Stimulated activated memory B cell treated with anti-CD40 and anti-IgM and Interleukin-4, amounts not matched to agents 10 μg/mL and 1 μg/mL and 100 μg/mL, for 72 hours (primary cell): ENCODE measurements around the gene VHLL.

ENCODE experiments used
- ATAC-seq: fragments of 150-1000 bp; cut with Tn5 transposase; 2 replicates; pipeline ENCODE4 v1.10.0; 2021
- H3K27ac Mint-ChIP-seq: one replicate; pipeline ENCODE4 v1.8.0; 2022; ENCODE audit warnings: mild to moderate bottlenecking, mixed read lengths
- H3K27me3 Mint-ChIP-seq: one replicate; pipeline ENCODE4 v1.8.0; 2022; ENCODE audit warnings: mixed read lengths
- H3K36me3 Mint-ChIP-seq: one replicate; pipeline ENCODE4 v1.8.0; 2022; ENCODE audit warnings: mixed read lengths
- H3K4me1 Mint-ChIP-seq: one replicate; pipeline ENCODE4 v1.8.0; 2022; ENCODE audit warnings: mixed read lengths
- H3K4me3 Mint-ChIP-seq: one replicate; pipeline ENCODE4 v1.8.0; 2022; ENCODE audit warnings: mild to moderate bottlenecking, moderate library complexity, mixed read lengths
- H3K9me3 Mint-ChIP-seq: one replicate; pipeline ENCODE4 v1.8.0; 2022; ENCODE audit warnings: mixed read lengths

Gene VHLL

DNA sequence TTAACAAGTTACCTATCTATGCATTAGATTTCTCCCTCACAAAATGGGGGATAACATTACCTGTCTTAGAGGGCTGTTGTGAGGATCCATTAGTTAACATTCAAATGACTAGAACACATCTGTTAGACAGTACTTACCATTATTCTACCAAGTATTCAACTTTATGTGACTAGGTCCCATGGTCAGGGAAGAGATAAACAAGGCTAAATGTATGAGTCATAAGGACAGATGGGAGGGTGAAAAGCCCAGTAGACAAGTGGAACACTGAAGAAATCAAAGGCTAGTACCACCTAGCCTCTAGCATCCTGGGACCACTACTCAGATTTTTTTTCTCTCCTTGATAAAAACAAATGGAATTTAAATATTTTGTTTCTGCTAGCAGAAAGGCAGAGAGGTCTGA lies 9.0 kb upstream of the VHLL start:
- H3K27ac Mint-ChIP-seq: no peak overlapping the region
- no peaks in the 10 kb centered on the region for H3K27me3 Mint-ChIP-seq
- no peak overlapping the region for H3K4me3 Mint-ChIP-seq
- no peaks in the 10 kb centered on the region for H3K4me1 Mint-ChIP-seq
- peaks cover 50% of the 10 kb centered on the region for H3K36me3 Mint-ChIP-seq
- no peak for ATAC-seq
- no peaks in the 10 kb centered on the region for H3K9me3 Mint-ChIP-seq

DNA sequence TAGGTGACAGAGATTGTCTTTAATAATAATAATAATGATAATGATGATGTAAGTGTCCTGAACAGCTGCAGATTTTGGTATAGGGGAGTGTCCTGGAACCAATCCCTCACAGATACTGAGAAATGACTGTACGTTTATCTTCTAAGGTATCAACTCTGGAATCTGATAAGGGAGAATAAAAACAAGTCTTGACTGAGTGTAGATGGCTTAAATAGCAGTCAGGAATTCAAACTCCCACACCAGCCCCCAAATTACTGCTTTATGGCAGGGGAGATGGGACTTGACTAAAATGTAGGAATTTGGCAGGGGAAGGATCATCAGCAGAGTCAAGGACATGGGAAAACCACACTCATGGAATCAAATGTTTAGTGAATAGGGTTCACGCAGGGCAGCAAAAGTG lies 6.1 kb upstream of the VHLL start:
- H3K4me1 Mint-ChIP-seq: no peaks in the 10 kb centered on the region
- H3K36me3 Mint-ChIP-seq: peaks cover 31% of the 10 kb centered on the region
- H3K27ac Mint-ChIP-seq: no peak overlapping the region
- no peaks in the 10 kb centered on the region for H3K9me3 Mint-ChIP-seq
- ATAC-seq: no peak
- H3K4me3 Mint-ChIP-seq: no peak overlapping the region
- no peaks in the 10 kb centered on the region for H3K27me3 Mint-ChIP-seq

DNA sequence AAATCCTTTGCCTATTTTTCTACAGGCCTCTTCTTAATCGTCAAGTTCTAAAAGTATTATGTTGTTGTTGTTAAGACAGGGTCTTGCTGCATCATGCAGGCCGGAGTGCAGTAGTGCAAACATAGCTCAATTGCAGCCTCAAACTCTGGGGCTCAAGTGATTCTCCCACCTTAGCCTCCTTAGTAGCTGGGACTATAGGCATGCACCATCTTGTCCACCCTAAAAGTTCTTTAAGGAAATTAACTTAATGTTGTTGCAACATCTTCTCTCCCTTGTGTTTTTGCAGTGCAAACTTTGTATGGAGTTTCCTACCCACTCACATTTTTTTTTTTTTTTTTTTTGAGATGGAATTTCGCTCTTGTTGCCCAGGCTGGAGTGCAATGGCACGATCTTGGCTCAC lies 4.1 kb upstream of the VHLL start:
- H3K9me3 Mint-ChIP-seq: no peaks in the 10 kb centered on the region
- no peaks in the 10 kb centered on the region for H3K27me3 Mint-ChIP-seq
- ATAC-seq: no peak
- no peak overlapping the region for H3K27ac Mint-ChIP-seq
- no peak overlapping the region for H3K4me3 Mint-ChIP-seq
- H3K36me3 Mint-ChIP-seq: peaks cover 18% of the 10 kb centered on the region
- H3K4me1 Mint-ChIP-seq: no peaks in the 10 kb centered on the region

DNA sequence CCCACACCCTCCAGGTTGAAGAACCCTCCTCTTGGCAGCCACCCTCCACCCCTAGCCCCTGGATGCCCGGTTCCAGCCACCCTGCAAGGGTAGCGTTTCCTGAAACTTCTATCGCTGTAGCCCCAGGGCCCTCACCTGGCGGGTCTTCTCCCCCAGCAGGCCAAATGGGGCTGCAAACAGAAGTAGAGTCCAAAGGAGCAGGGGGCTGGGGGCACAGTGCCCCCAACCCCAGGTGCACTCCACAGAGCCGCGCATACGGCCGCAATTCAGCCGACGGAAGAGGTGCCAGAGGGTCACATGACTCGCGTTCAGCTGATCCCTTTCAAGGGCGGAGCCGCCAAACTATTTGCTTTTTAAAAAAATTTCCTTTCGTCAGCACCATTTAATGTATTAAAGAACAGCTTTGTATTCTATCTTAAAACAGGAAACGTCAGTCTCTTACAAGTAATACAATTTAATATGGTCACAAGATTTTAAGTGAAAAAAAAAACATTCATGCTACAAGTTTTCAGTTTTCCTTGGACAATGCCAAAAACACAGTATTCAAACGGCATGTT lies 3.6 kb downstream of the VHLL start, which contains the start of gene GLMP:
Gene GLMP, minus strand, starts transcription at position 289 of the 557 bp plus-strand sequence. Its CDS starts 34 bp downstream, at position 255.
- peak within 1 kb of the TSS; percentile 89 for H3K27ac Mint-ChIP-seq
- peaks cover 36% of the 10 kb centered on the region for H3K4me1 Mint-ChIP-seq
- H3K4me3 Mint-ChIP-seq: peak within 1 kb of the TSS; percentile 87

DNA sequence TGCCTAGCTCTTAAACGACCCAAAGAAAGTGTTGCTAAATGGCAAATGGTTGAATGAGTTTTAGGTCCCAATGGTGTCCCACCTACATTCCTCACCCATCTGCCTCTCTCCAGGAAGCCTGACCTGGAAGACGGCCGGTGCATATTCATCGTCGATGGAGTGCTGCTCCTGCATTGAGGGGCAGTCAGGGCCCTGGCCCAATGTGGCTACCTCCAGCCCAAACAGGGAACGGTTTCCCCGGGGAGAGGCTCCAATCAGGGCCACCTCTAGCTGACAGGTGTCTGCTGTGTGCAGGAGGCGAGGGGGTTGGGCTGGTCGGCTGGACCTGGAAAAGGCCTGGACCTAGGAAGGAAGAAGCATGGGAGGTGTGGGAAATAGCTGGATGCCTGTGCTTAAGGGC lies 5.2 kb downstream of the VHLL start:
- H3K4me1 Mint-ChIP-seq: peaks cover 36% of the 10 kb centered on the region
- no peak overlapping the region for H3K27ac Mint-ChIP-seq
- H3K4me3 Mint-ChIP-seq: peak overlapping the region; percentile 36

More for the DNA sequence above, 3.6 kb downstream of the VHLL start, which contains the start of gene GLMP:
- Mint-ChIP-seq H3K27me3 (no peaks in the 10 kb centered on the region), H3K36me3 (peaks cover 20% of the 10 kb centered on the region), H3K9me3 (no peaks in the 10 kb centered on the region)
- ATAC-seq: peak; percentile 79

DNA sequence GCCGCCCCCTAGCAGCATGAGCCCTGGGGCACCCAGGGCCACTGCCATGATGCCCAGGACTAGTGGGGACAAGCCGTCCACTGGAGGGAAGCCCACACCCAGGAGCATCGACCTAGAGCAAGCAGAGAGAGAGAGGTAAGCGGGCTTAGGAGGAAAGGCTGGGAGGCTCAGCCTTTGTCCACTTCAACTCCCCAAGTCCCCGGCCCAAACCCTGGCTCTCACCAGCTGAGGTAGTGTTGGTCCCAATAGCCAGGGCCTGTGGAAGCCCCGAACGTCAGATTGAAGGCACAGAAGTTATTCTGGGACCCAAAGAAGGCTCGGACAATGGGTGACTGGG lies 6.0 kb downstream of the VHLL start:
- ATAC-seq: no peak
- no peaks in the 10 kb centered on the region for H3K27me3 Mint-ChIP-seq

More for the DNA sequence above, 5.2 kb downstream of the VHLL start:
- Mint-ChIP-seq H3K27me3 (no peaks in the 10 kb centered on the region), H3K9me3 (no peaks in the 10 kb centered on the region), H3K36me3 (peaks cover 21% of the 10 kb centered on the region)
- no peak for ATAC-seq

DNA sequence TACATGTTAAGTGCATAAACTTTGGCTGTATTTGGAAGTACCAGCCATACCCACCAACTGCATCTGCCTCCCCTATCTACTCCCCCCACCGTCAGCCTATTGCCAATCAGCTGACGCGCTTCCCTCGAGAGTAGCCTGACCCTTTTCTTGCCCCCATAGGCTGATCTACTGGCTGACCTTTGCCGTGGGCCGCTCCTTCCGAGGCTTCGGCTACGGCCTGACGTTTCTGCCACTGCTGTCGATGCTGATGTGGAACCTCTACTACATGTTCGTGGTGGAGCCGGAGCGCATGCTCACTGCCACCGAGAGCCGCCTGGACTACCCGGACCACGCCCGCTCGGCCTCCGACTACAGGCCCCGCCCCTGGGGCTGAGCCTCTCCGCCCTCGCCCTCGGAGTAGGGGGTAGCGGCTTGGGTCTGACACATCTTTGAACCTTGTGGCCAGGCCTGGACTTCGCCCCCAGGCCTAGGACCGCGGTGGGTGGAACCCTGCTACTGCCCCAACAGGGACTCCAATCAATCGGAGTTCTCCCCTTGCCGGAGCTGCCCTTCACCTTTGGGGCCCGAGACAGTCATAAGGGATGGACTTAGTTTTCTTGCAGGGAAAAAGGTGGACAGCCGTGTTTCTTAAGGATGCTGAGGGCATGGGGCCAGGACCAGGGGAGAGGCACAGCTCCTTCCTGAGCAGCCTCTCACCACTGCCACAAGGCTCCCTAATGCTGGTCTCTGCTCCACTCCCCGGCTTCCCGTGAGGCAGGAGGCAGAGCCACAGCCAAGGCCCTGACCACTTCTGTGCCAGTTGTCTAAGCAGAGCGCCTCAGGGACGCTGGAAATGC lies 7.7 kb downstream of the VHLL start:
- peak overlapping the region; percentile 72 for H3K27ac Mint-ChIP-seq
- peaks cover 27% of the 10 kb centered on the region for H3K36me3 Mint-ChIP-seq
- H3K9me3 Mint-ChIP-seq: no peaks in the 10 kb centered on the region
- peaks cover 36% of the 10 kb centered on the region for H3K4me1 Mint-ChIP-seq
- no peaks in the 10 kb centered on the region for H3K27me3 Mint-ChIP-seq
- ATAC-seq: peak; percentile 81
- H3K4me3 Mint-ChIP-seq: peak overlapping the region; percentile 76

More for the DNA sequence above, 6.0 kb downstream of the VHLL start:
- Mint-ChIP-seq H3K36me3 (peaks cover 27% of the 10 kb centered on the region), H3K4me1 (peaks cover 36% of the 10 kb centered on the region), H3K27ac (peak overlapping the region; percentile 36), H3K9me3 (no peaks in the 10 kb centered on the region), H3K4me3 (no peak overlapping the region)

DNA sequence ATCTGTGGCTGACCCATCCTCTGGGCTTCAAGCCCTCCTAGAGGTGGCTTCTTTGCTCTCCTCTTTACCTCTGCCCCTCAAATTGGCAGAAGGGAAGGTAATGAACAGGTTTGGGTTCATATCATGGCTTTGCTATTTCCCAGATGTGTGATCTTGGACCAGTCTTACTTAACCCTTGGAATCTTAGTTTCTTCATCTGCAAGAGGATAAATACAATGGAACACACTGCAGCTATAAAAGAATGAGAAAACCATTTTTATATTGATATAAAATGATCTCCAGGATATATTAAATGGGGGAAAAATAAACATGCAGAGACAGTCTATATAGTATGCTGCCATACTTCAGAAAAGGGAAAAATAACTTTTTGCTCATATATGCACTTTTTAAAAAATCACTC lies 9.2 kb downstream of the VHLL start:
- H3K36me3 Mint-ChIP-seq: peaks cover 41% of the 10 kb centered on the region
- H3K4me3 Mint-ChIP-seq: no peak overlapping the region
- no peaks in the 10 kb centered on the region for H3K27me3 Mint-ChIP-seq
- no peak overlapping the region for H3K27ac Mint-ChIP-seq
- no peaks in the 10 kb centered on the region for H3K9me3 Mint-ChIP-seq
- no peak for ATAC-seq
- H3K4me1 Mint-ChIP-seq: peaks cover 29% of the 10 kb centered on the region

DNA sequence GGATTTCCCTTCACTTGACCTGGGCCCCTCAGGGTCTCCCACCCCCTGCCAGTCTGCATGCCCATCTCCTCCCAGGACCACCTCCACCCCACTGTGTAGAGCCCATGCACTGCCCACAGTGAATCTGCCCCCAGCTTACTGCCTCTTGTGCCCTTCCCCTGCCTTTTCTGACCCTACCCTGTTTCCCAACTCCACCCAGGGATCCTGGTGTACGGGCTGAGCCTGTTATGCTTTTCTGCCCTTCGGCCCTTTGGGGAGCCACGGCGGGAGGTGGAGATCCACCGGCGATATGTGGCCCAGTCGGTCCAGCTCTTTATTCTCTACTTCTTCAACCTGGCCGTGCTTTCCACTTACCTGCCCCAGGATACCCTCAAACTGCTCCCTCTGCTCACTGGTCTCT lies 13.0 kb downstream of the VHLL start:
- H3K36me3 Mint-ChIP-seq: peaks cover 21% of the 10 kb centered on the region
- no peaks in the 10 kb centered on the region for H3K9me3 Mint-ChIP-seq
- H3K27me3 Mint-ChIP-seq: no peaks in the 10 kb centered on the region
- peaks cover 36% of the 10 kb centered on the region for H3K4me1 Mint-ChIP-seq
- H3K27ac Mint-ChIP-seq: no peak overlapping the region
- no peak overlapping the region for H3K4me3 Mint-ChIP-seq
- ATAC-seq: no peak

DNA sequence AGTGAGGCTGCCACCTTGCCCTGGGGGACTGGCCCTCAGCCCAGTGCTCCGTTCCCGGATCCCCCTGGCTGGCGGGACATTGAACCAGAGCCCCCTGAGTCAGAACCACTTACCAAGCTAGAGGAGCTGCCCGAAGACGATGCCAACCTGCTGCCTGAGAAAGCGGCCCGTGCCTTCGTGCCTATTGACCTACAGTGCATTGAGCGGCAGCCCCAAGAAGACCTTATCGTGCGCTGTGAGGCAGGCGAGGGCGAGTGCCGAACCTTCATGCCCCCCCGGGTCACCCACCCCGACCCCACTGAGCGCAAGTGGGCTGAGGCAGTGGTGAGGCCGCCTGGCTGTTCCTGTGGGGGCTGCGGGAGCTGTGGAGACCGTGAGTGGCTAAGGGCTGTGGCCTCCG lies 13.7 kb downstream of the VHLL start:
- H3K36me3 Mint-ChIP-seq: peaks cover 20% of the 10 kb centered on the region
- H3K27me3 Mint-ChIP-seq: no peaks in the 10 kb centered on the region
- no peak overlapping the region for H3K27ac Mint-ChIP-seq
- H3K9me3 Mint-ChIP-seq: no peaks in the 10 kb centered on the region
- no peak for ATAC-seq
- H3K4me3 Mint-ChIP-seq: no peak overlapping the region
- peaks cover 40% of the 10 kb centered on the region for H3K4me1 Mint-ChIP-seq

DNA sequence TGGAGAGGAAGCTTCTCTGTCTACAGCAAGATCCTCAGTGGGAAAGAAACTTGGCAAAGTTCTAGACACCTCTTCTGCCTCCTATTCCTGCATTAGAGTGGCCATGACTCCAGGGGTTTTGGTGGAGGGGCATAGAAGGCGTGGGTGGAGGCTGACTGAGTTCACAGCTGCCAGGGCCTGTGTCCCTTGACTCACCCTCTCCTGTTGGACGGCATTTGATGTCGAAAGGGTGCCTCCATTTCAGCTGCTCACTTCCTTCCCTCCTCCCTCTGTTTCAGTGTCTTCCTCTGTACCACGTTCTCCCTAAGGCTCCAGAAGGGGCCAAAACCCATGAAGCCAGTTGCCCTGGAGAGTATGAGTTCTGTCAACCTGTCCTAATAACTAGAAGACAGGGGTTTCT lies 14.3 kb downstream of the VHLL start:
- H3K9me3 Mint-ChIP-seq: no peaks in the 10 kb centered on the region
- H3K4me1 Mint-ChIP-seq: peaks cover 47% of the 10 kb centered on the region
- H3K27ac Mint-ChIP-seq: no peak overlapping the region
- peaks cover 20% of the 10 kb centered on the region for H3K36me3 Mint-ChIP-seq
- H3K4me3 Mint-ChIP-seq: no peak overlapping the region
- no peaks in the 10 kb centered on the region for H3K27me3 Mint-ChIP-seq
- ATAC-seq: no peak

DNA sequence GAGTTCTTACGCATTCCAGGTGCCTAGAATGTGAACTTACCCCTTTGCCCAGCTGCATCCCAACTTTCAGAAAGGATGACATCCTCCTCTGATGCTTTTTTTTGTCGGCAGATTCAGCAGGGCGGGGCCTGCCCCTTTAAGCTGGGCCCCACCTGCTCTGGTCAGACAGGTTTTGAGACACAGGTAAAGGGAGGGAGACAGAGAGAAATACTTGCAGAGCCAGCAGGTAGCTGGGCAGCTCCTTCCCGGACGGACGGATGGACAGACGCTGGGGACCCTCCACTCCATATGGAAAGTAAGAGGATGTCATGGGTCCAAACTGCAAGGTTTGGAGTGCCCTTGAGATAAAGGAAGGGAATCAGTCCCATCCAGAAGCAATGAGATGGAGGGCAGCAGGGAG lies 15.0 kb downstream of the VHLL start, which contains the start of gene TMEM79:
Gene TMEM79, plus strand, starts transcription at position 214 of the 400 bp plus-strand sequence. CDS start 902 bp downstream, outside the sequence.
- no peaks in the 10 kb centered on the region for H3K9me3 Mint-ChIP-seq
- ATAC-seq: no peak

DNA sequence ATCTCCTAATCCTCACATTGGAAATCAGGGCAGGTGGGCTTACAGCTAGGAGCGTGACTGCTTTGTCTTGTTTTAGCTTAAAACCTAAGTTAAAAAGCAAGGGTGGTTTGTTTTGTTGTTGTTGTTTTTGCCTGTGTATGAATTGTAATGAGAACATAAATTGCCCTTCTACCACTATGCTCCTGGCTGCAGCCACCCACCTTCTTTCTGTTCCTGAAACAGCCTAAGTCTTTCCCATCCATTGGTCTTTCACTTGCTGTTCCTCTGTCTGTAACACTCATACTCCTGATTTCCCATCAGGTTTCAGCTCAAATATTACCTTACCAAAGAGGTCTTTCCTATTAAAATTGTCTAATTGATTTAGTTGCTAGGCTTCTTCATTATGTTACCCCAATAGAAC lies 15.6 kb downstream of the VHLL start:
- peak overlapping the region; percentile 97 for H3K27ac Mint-ChIP-seq
- peaks cover 47% of the 10 kb centered on the region for H3K4me1 Mint-ChIP-seq
- no peaks in the 10 kb centered on the region for H3K9me3 Mint-ChIP-seq
- no peak for ATAC-seq
- H3K27me3 Mint-ChIP-seq: no peaks in the 10 kb centered on the region
- H3K4me3 Mint-ChIP-seq: peak overlapping the region; percentile 97
- H3K36me3 Mint-ChIP-seq: peaks cover 19% of the 10 kb centered on the region

More for the DNA sequence above, 15.0 kb downstream of the VHLL start, which contains the start of gene TMEM79:
- H3K36me3 Mint-ChIP-seq: peaks cover 20% of the 10 kb centered on the region
- peak within 1 kb of the TSS; percentile 97 for H3K4me3 Mint-ChIP-seq
- peak within 1 kb of the TSS; percentile 97 for H3K27ac Mint-ChIP-seq
- peaks cover 47% of the 10 kb centered on the region for H3K4me1 Mint-ChIP-seq
- H3K27me3 Mint-ChIP-seq: no peaks in the 10 kb centered on the region

DNA sequence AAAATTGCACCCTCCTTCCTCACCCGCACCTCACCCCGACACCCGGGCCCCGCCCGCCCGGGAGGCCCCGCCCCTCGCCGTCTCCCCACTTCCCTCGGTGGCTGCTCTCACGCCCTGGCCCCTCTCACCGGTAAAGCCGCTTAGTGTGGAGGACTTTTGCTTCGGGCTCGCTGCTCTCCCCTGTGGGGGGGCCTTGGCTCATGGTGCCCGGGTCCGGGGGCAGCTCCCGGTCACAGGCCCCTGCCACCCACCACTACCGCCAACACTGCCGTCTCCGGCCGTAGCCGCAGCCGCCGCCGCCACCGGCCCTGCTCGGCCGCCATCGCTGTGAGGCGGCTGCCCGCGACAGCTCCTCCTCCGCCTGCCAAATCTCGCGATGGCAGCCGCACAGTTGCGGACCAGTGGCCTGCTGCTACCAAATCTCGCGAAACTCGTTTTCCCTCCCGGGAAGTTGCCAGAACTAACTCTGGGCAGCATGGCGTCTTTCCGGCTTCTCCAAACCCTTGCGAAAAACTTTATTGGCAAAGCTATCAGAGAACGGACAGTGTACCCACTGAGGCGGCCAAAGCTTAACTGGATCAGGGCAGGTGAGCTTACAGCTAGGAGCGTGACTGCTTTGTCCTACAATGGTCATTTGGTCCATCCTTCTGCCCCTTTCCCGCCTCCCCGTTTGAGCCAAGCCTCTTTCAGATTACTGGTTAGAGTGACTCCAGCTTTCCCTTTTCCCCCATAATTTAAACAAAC lies 16.5 kb downstream of the VHLL start, which contains the start of gene SMG5:
Gene SMG5, minus strand, starts transcription at position 347 of the 744 bp plus-strand sequence. Its CDS starts 145 bp downstream, at position 202.
- H3K4me1 Mint-ChIP-seq: peaks cover 47% of the 10 kb centered on the region
- H3K4me3 Mint-ChIP-seq: peak within 1 kb of the TSS; percentile 97
- ATAC-seq: peak; percentile 96
- H3K36me3 Mint-ChIP-seq: peaks cover 25% of the 10 kb centered on the region
- no peaks in the 10 kb centered on the region for H3K27me3 Mint-ChIP-seq
- peak within 1 kb of the TSS; percentile 97 for H3K27ac Mint-ChIP-seq
- H3K9me3 Mint-ChIP-seq: no peaks in the 10 kb centered on the region
